NCI-H524 treated with DMSO at 0.1 percent for 48 hours (cell line): ENCODE results near the gene SLC4A8.

ENCODE experiments used
- DNase-seq: peaks from one replicate; lab custom pipeline; 2025; lab: John Stamatoyannopoulos, UW

SLC4A8 gene

GRCh38 chr12:51527966-51528365, 103.3 kb downstream of the SLC4A8 start:
- no peak for DNase-seq

- DNase-seq: no peak
Observed at GRCh38 chr12:51528852-51529650, 104.4 kb downstream of the SLC4A8 start.

- no peak for DNase-seq
Observed at GRCh38 chr12:51529651-51529970, 105.0 kb downstream of the SLC4A8 start.

GRCh38 chr12:51530208-51530607, 105.6 kb downstream of the SLC4A8 start:
- DNase-seq: no peak

GRCh38 chr12:51531284-51531977, 106.8 kb downstream of the SLC4A8 start:
- no peak for DNase-seq

- DNase-seq: peak; percentile 19
Observed at GRCh38 chr12:51531978-51532497, 107.4 kb downstream of the SLC4A8 start.

GRCh38 chr12:51533799-51534198, 109.2 kb downstream of the SLC4A8 start:
- no peak for DNase-seq

- DNase-seq: no peak
Observed at GRCh38 chr12:51534216-51535074, 109.8 kb downstream of the SLC4A8 start.

- no peak for DNase-seq
Observed at GRCh38 chr12:51536159-51536558, 111.5 kb downstream of the SLC4A8 start.

GRCh38 chr12:51538149-51538548, 113.5 kb downstream of the SLC4A8 start:
- no peak for DNase-seq

GRCh38 chr12:51538599-51538998, 114.0 kb downstream of the SLC4A8 start:
- DNase-seq: no peak

- DNase-seq: no peak
Observed at GRCh38 chr12:51540996-51541395, 116.4 kb downstream of the SLC4A8 start.

GRCh38 chr12:51546097-51546496, 121.5 kb downstream of the SLC4A8 start:
- no peak for DNase-seq

GRCh38 chr12:51547606-51548005, 123.0 kb downstream of the SLC4A8 start:
- no peak for DNase-seq

- DNase-seq: no peak
Observed at GRCh38 chr12:51548241-51548640, 123.6 kb downstream of the SLC4A8 start.

- peak; percentile 57 for DNase-seq
Observed at GRCh38 chr12:51549637-51550036, 125.0 kb downstream of the SLC4A8 start.
